K562 (cell line): Measurements from ENCODE around the gene A2ML1. TPM values are rescaled to one million over a fixed set of nuclear protein-coding genes. Genes with fewer than 3 reads are reported as not detected.

ENCODE experiments used
- ATAC-seq: fragments of 200-7000 bp; cut with Tn5 transposase; 3 replicates; pipeline ENCODE4 v1.9.1; 2020; ENCODE audit warnings: moderate library complexity
- BruUV-seq: library from RNA; stranded (reverse); fragments of 400-500 nt; replicated peaks from 2 replicates; lab custom pipeline; 2021; lab: Mats Ljungman, UMichigan
- CTCF ChIA-PET: fragments of 300-600 bp; formaldehyde crosslinking; extraction: SDS; loops from one replicate; lab custom pipeline; 2021; ENCODE audit warnings: low intra/inter-chr PET ratio; lab: Yijun Ruan, JAX
- POLR2A ChIA-PET: fragments of 300-600, 350-650 bp; sonication (Branson Sonifier 250); formaldehyde crosslinking; extraction: SDS; loops from one replicate; lab custom pipeline; 2021; ENCODE audit warnings: antibody characterized with exemption, inconsistent platforms; lab: Yijun Ruan, JAX
- DNase-seq, 4 experiments: peaks; one replicate each; pipeline versions ENCODE4 v3.0.0 to v3.0.0-alpha.2; 2011 to 2018; ENCODE audit warnings: low spot score in 3 of 4, mixed read lengths in 3 of 4; ENCODE audit errors: extremely low read depth in 1 of 4
- FAIRE-seq: peaks from 2 replicates; lab custom pipeline; 2011; peaks lifted over from hg19 to GRCh38; lab: Jason Lieb, UNC
- H2AFZ ChIP-seq: 2 replicates; pipeline ENCODE4 v1.6.0; 2011; ENCODE audit warnings: low read depth, low read length, control low read depth, inconsistent platforms
- H3K27ac ChIP-seq: fragments of 200-600 bp; 3 replicates; pipeline ENCODE4 v1.8.0; 2011; ENCODE audit warnings: low read depth, mild to moderate bottlenecking, control low read depth, inconsistent platforms, low read length, moderate library complexity, mixed read lengths; ENCODE audit errors: extremely low read depth
- H3K27me3 ChIP-seq, 2 experiments: fragments of 300-600 bp in 1 of 2; 2 replicates in 1 of 2; 3 replicates in 1 of 2; pipeline versions ENCODE4 v1.6.0 to v1.8.0; 2011; ENCODE audit warnings: inconsistent platforms in 2 of 2, low read length in 2 of 2, mild to moderate bottlenecking in 1 of 2, mixed read lengths in 1 of 2, moderate library complexity in 1 of 2; ENCODE audit not compliant: control insufficient read depth in 2 of 2, insufficient read depth in 2 of 2
- H3K36me3 ChIP-seq: fragments of 300-600 bp; 3 replicates; pipeline ENCODE4 v1.8.0; 2011; ENCODE audit warnings: mild to moderate bottlenecking, low read length, inconsistent platforms; ENCODE audit not compliant: control insufficient read depth, insufficient read depth
- H3K4me1 ChIP-seq, 2 experiments: fragments of 200-600 bp in 1 of 2; replicated peaks in 1 of 2; 2 replicates in 1 of 2; 3 replicates in 1 of 2; pipeline versions ENCODE4 v1.5.1 to v1.8.0; 2011; ENCODE audit warnings: inconsistent platforms in 2 of 2, low read length in 2 of 2, mild to moderate bottlenecking in 1 of 2, mixed read lengths in 1 of 2, moderate library complexity in 1 of 2; ENCODE audit not compliant: control insufficient read depth in 2 of 2, insufficient read depth in 2 of 2
- H3K4me2 ChIP-seq: 2 replicates; pipeline ENCODE4 v1.6.1; 2011; ENCODE audit warnings: low read length, control low read depth, inconsistent platforms, mixed read lengths; ENCODE audit not compliant: insufficient read depth
- H3K4me3 ChIP-seq: fragments of 200-600 bp; sonication (generic), shearing (Covaris generic); 2 replicates; pipeline ENCODE4 v1.5.1; 2016; ENCODE audit warnings: control low read depth, inconsistent platforms
- H3K79me2 ChIP-seq: fragments of 200-600 bp; 3 replicates; pipeline ENCODE4 v1.8.0; 2011; ENCODE audit warnings: low read length, inconsistent platforms; ENCODE audit not compliant: control insufficient read depth, insufficient read depth
- H3K9ac ChIP-seq, 2 experiments: 2 replicates each; pipeline versions ENCODE4 v1.6.0 to v1.6.1; 2011; ENCODE audit warnings: low read depth in 2 of 2, low read length in 2 of 2, control low read depth in 1 of 2, inconsistent platforms in 1 of 2, mild to moderate bottlenecking in 1 of 2, mixed read lengths in 1 of 2; ENCODE audit not compliant: insufficient read depth in 1 of 2
- H3K9me1 ChIP-seq: one replicate; pipeline ENCODE4 v1.6.0; 2011; ENCODE audit warnings: inconsistent platforms, mild to moderate bottlenecking, low read length, moderate library complexity; ENCODE audit not compliant: control insufficient read depth, insufficient read depth
- H3K9me3 ChIP-seq: replicated peaks from 2 replicates; pipeline ENCODE4 v1.5.1; 2011; ENCODE audit warnings: low read depth, low read length, inconsistent platforms; ENCODE audit not compliant: control insufficient read depth, insufficient read depth
- H4K20me1 ChIP-seq: replicated peaks from 2 replicates; pipeline ENCODE4 v1.6.1; 2011; ENCODE audit warnings: low read length, inconsistent platforms, mixed read lengths; ENCODE audit not compliant: control insufficient read depth, insufficient read depth
- CTBP1 ChIP-seq: fragments of 450-650 bp; IDR thresholded peaks from 2 replicates; pipeline ENCODE4 v1.6.1; 2016; ENCODE audit warnings: borderline replicate concordance
- DPF2 ChIP-seq: fragments of 450-650 bp; IDR thresholded peaks from 2 replicates; pipeline ENCODE4 v1.6.1; 2016
- ELF1 ChIP-seq: fragments of 200-800 bp; sonication (Bioruptor generic); IDR thresholded peaks from 2 replicates; pipeline ENCODE4 v1.6.1; 2016; ENCODE audit warnings: missing genetic modification characterization, missing compliant biosample characterization
- ESRRA ChIP-seq: fragments of 450-650 bp; IDR thresholded peaks from 2 replicates; pipeline ENCODE4 v1.6.1; 2014; ENCODE audit warnings: low read depth, mild to moderate bottlenecking, moderate library complexity, borderline replicate concordance
- FOXK2 ChIP-seq, 2 experiments: fragments of 450-650 bp; IDR thresholded peaks in 1 of 2; conservative IDR thresholded peaks in 1 of 2; 2 replicates each; pipeline ENCODE4 v1.6.1; 2016; ENCODE audit warnings: low read depth in 2 of 2, mild to moderate bottlenecking in 1 of 2
- NR2C2 ChIP-seq, 2 experiments: fragments of 200-800 bp in 1 of 2; sonication (Bioruptor generic) in 1 of 2; sonication (generic) in 1 of 2; formaldehyde crosslinking in 1 of 2; IDR thresholded peaks; 2 replicates each; pipeline versions ENCODE4 v1.6.1 to v1.8.0; 2016 to 2022; ENCODE audit warnings: mild to moderate bottlenecking in 1 of 2, missing compliant biosample characterization in 1 of 2, missing genetic modification characterization in 1 of 2, missing genetic modification reagents in 1 of 2
- POLR2A ChIP-seq: fragments of 450-650 bp; conservative IDR thresholded peaks from 2 replicates; pipeline ENCODE4 v1.6.1; 2016
- POLR2G ChIP-seq: fragments of 200-400 bp; formaldehyde crosslinking; IDR thresholded peaks from 2 replicates; pipeline ENCODE4 v1.6.1; 2017; ENCODE audit warnings: low read depth, mild to moderate bottlenecking, antibody characterized with exemption, low read length, moderate library complexity
- SPI1 ChIP-seq: IDR thresholded peaks from 2 replicates; pipeline ENCODE4 v1.6.1; 2011; ENCODE audit warnings: low read depth, low read length, control low read depth, borderline replicate concordance
- VEZF1 ChIP-seq: fragments of 200-800 bp; sonication (Bioruptor generic); IDR thresholded peaks from 2 replicates; pipeline ENCODE4 v1.6.1; 2017; ENCODE audit warnings: missing genetic modification characterization, missing compliant biosample characterization
- ZBTB11 ChIP-seq, 3 experiments: fragments of 200-800 bp in 1 of 3; fragments of 250-450 bp in 1 of 3; fragments of 450-650 bp in 1 of 3; sonication (Bioruptor Pico) in 1 of 3; sonication (Bioruptor generic) in 1 of 3; formaldehyde crosslinking in 1 of 3; IDR thresholded peaks; 2 replicates each; pipeline versions ENCODE4 v1.6.1 to v1.8.0; 2016 to 2022; ENCODE audit warnings: mild to moderate bottlenecking in 2 of 3, missing genetic modification characterization in 2 of 3, missing compliant biosample characterization in 1 of 3, moderate library complexity in 1 of 3
- WGBS: fragments of 100-300 bp; shearing (Covaris generic); methylation state at CpG from one replicate; pipeline ENCODE4 v1.1.6; 2016; ENCODE audit warnings: low coverage, mixed read lengths; ENCODE audit not compliant: insufficient coverage; ENCODE audit errors: missing lambda C conversion rate; 5-methylcytosine and 5-hydroxymethylcytosine counted together
- in situ Hi-C: fragments of 300-500 bp; cut with MboI; formaldehyde crosslinking; loops from 4 replicates; pipeline ENCODE4 v1.15.0; 2018; ENCODE audit warnings: inconsistent platforms, mixed read lengths
- intact Hi-C: fragments of 100-400 bp; cut with micrococcal nuclease; formaldehyde crosslinking; loops from 2 replicates; pipeline ENCODE4 v1.14.2; 2022
- polyA plus RNA-seq, 8 experiments: library from polyadenylated mRNA; depleted of rRNA in 4 of 8; stranded (reverse) in 5 of 8; unstranded in 3 of 8; fragments of >200 nt; fragmentation: Nextera tagmentation in 2 of 8; fragmentation: Illumina TruSeq in 1 of 8; extraction: Ambion mirVana in 2 of 8; extraction: Trizol in 1 of 8; gene quantifications; 2 replicates each; pipeline versions ENCODE4 v1.2.1 to v1.2.3, GENCODE V29; 2011 to 2014; ENCODE audit warnings: inconsistent platforms in 1 of 8, missing spikeins in 1 of 8
- total RNA-seq, 7 experiments: library from RNA; depleted of rRNA in 6 of 7; stranded (reverse); fragments of >200 nt in 6 of 7; fragmentation: Illumina TruSeq in 2 of 7; extraction: Trizol in 2 of 7; gene quantifications; 2 replicates each; pipeline versions ENCODE4 v1.2.1 to v1.2.3, GENCODE V29; 2011 to 2021; ENCODE audit warnings: low replicate concordance in 1 of 7

Gene A2ML1
- total and polyA plus RNA-seq, 9 of the 15 experiments (the other 6 are each of a cell fraction or from before 2014, with no cell fraction given) = 0.04 to 0.47 (median 0.13) TPM

GRCh38 chr12:8914033-8914715, 91.8 kb downstream of the A2ML1 start, which contains the start of gene PHC1 (continued):
- peak; percentile 36 for TF ChIP-seq POLR2G
- 0 out of 2 replicates have a peak, but pooled peaks have one; percentile 27 for TF ChIP-seq DPF2
- peak; percentile 33; the same call in 1 of the 2 replicates for TF ChIP-seq SPI1
- TF ChIP-seq FOXK2 (conservative IDR thresholded peaks at IDR 0.05 in 1 of 2, IDR thresholded peaks at IDR 0.05 in 1 of 2; ENCODE audit: low read depth in 2 of 2) = 0 out of 4 replicates have a peak, but pooled peaks have one; percentile 15 to 27

GRCh38 chr12:8914716-8915526, 92.5 kb downstream of the A2ML1 start:
- ChIA-PET CTCF (no interaction called here), POLR2A (interaction anchor here (0.6 to 1.0 kb wide), 2 partner anchors 34 to 302 kb away, joined by 4 to 5 read pairs; partner anchors contain the start of genes AICDA and M6PR)
- FAIRE-seq = peak; percentile 40
- H2AFZ ChIP-seq = peak overlapping the region; percentile 94
- H3K4me2 ChIP-seq = peak overlapping the region; percentile 92
- peak; percentile 67 to 71 (median 69) for DNase-seq
- no peaks in the 10 kb centered on the region for H3K36me3 ChIP-seq
- H3K4me3 ChIP-seq = peak overlapping the region; percentile 55
- H3K27ac ChIP-seq = peak overlapping the region; percentile 19; the same call in 1 of the 3 replicates
- H3K9me1 ChIP-seq = no peaks in the 10 kb centered on the region
- H3K79me2 ChIP-seq = peaks cover 7% of the 10 kb centered on the region; the same call in 2 of the 3 replicates
- in situ Hi-C loops = no loop called here
- peak; percentile 89 for ATAC-seq
- no peaks in the 10 kb centered on the region for H3K27me3 ChIP-seq
- no peaks in the 10 kb centered on the region for H4K20me1 ChIP-seq
- peak overlapping the region; percentile 64 to 89 for H3K9ac ChIP-seq
- no TSS peak for BruUV-seq
- WGBS = 2% methylated on average over 19 of the region's 35 CpGs
- H3K9me3 ChIP-seq = no peaks in the 10 kb centered on the region
- intact Hi-C loops = no loop called here
- peaks cover 6 to 23% of the 10 kb centered on the region in 2 experiments; a peak in 4 of 5 replicates for H3K4me1 ChIP-seq
- TF ChIP-seq ESRRA = no peak
- peak in 1 of 3 experiments; percentile 19; a peak in 1 of 6 replicates for TF ChIP-seq ZBTB11 (CRISPR knock-in tag; IDR thresholded peaks at IDR 0.05)
- TF ChIP-seq CTBP1 = peak; percentile 71
- 0 out of 2 replicates have a peak, but pooled peaks have one; percentile 19 for TF ChIP-seq DPF2
- peak; percentile 50 for TF ChIP-seq POLR2A
- TF ChIP-seq NR2C2 (CRISPR knock-in tag; IDR thresholded peaks at IDR 0.05) = no peak
- TF ChIP-seq NR2C2 (tag; IDR thresholded peaks at IDR 0.05) = peak; percentile 73; the same call in 1 of the 2 replicates
- TF ChIP-seq VEZF1 (CRISPR knock-in tag) = peak; percentile 36
- 0 out of 2 replicates have a peak, but pooled peaks have one; percentile 41 for TF ChIP-seq ELF1 (tag)
